GM12873 (cell line): ENCODE data around the gene DLGAP1.
A peak's percentile ranks its signal among the peaks of the same experiment; 100 is the strongest.

Experiments used
- TF ChIP-seq, protein P1 (sequence below): IDR thresholded peaks from 2 replicates; pipeline ENCODE4 v1.5.1; 2012; ENCODE audit warnings: low read depth, mild to moderate bottlenecking, moderate library complexity, low read length, control low read depth; ENCODE audit not compliant: insufficient read depth; ENCODE audit errors: missing control alignments

The DLGAP1 gene

DNA sequence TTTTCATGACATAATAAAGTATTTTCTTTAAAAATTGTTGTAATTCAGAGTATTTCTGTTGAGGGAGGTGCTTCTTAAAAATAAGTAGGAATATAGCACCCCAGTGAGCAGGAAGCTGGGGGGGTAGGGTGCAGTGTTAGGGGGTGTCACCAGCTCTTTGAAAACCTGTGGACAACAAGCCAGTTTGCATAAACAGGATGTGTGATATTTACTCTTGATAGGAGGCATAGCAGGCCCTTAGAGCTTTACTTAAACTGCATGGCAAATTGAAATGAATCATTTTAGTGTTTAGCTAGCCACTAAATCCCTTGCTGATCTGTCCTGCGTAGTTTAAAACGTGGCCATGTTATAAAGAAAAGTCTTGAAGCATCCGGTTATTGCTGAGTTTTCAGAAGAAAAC is 996.7 kb downstream of the DLGAP1 start:
- TF ChIP-seq, protein P1, sequence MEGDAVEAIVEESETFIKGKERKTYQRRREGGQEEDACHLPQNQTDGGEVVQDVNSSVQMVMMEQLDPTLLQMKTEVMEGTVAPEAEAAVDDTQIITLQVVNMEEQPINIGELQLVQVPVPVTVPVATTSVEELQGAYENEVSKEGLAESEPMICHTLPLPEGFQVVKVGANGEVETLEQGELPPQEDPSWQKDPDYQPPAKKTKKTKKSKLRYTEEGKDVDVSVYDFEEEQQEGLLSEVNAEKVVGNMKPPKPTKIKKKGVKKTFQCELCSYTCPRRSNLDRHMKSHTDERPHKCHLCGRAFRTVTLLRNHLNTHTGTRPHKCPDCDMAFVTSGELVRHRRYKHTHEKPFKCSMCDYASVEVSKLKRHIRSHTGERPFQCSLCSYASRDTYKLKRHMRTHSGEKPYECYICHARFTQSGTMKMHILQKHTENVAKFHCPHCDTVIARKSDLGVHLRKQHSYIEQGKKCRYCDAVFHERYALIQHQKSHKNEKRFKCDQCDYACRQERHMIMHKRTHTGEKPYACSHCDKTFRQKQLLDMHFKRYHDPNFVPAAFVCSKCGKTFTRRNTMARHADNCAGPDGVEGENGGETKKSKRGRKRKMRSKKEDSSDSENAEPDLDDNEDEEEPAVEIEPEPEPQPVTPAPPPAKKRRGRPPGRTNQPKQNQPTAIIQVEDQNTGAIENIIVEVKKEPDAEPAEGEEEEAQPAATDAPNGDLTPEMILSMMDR: no peak

GRCh38 chr18:3457261-3457724 is 997.8 kb downstream of the DLGAP1 start:
- TF ChIP-seq, protein P1: no peak

DNA sequence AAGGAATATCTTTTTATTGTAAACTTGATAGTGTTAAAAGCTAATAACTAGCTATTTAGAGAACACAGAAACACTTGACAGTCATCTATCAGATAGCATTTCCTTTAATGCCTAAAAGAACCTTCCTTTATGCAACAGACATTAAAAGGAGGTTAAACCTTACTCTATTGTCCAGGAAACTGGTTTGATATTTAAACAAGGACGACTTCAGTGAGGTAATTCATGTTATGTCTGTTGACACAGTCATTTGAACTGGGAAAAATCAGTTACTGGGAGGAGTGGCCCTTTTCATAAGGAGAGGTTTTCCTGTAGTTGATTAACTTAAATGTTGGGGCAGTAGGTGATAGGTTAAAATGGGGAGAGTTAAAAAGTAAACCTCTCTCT is 998.4 kb downstream of the DLGAP1 start:
- TF ChIP-seq, protein P1: no peak

DNA sequence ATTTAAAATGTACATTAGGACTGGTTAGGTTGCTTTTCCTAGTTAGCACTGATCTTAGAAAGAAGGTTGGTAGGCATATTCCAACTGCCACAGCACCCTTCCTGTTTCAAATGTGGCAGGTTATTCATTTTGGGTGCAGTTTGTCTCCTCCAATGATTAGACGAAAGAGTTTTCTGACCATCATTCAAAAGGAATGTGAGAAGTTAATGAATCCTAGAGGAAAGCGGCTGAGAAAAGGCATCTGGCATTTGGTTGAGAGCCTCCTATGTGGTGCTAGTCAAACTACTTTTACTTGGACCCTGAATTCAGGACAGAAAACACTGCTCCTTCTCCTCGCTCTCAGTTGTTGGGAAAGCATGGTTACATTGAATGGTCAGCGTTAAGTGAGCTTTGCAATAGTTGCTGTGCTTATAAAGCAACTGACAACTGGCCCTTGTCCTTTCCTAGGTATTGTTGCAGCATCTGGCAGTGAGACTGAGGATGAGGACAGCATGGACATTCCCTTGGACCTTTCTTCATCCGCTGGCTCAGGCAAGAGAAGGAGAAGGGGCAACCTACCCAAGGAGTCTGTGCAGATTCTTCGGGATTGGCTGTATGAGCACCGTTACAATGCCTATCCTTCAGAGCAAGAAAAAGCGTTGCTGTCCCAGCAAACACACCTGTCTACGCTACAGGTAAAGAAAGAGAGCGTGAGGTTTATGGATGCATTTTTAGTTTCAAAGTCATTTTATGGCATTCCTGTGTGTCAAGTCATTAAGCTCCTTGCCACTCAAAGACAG is 999.0 kb downstream of the DLGAP1 start:
- TF ChIP-seq, protein P1: no peak

DNA sequence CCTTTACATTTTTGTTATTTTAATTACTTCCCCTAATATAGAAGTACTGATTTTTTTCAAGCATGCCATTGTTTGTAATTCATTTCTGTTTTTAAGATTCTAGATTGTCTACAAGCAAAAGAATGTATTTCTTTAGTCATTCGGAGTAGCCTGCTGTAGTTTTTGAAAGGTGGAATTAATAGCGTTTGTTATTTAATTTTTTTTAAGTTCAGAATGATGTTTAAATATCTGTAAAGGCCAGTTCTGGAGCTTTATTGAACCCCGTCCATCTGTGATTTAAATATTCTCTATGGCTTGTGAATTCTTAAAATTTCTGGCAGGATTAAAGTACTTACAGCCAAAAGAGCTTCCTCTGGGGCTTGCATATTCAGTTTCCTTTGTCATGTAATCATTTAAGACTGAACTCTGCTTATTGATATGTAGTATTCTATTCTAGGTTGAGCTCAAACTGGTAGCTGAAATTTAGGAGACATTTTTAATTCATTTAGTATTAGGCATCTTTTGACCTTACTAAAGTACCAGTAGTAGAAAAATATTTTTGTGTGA is 999.9 kb downstream of the DLGAP1 start:
- TF ChIP-seq, protein P1: no peak

GRCh38 chr18:3454365-3455089 is 1000.6 kb downstream of the DLGAP1 start:
- TF ChIP-seq, protein P1: peak; percentile 72

DNA sequence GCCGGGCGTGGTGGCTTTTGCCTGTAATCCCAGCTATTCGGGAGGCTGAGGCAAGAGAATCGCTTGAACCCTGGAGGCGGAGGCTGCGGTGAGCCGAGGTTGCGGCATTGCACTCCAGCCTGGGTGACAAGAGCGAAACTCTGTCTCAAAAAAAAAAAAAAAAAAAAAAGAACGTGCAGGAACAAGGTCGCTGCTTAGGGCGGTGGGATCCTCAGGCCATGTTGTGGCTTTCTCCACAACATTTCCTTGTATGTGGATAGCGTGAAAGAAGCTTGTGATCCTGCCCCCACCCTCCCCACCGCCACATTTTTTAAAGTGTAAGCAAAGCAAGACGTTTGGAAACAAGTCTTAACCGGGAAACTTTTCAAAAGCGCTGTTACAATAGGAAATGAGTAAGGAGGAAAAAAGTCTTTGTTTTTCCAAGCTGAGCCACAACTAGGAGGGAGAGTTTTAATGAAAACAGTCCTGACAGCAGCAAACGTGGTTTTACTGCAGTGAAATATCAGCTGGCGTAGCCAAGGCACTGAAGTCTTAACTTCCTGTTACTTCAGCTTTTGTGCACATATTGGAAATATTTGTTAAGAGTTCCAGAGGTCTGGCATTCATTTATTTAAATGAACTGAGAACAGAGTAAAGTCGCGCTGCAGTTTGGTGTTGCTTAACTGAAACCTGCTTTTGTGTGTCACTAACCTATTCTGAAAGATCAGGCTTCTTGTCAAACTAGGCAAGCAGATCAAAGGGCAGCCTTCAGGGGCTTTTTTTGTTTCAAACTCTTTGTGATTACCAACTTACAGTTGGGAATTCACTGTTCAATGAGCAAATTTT is 1001.4 kb downstream of the DLGAP1 start:
- TF ChIP-seq, protein P1: no peak
